HG02981 (cell line): ENCODE measurements around the gene HIRA.

ENCODE experiments used
- ATAC-seq: cut with Tn5 transposase; IDR thresholded peaks from one replicate; pipeline ENCODE4 v1.9.1; 2021; ENCODE audit warnings: mild to moderate bottlenecking, moderate library complexity; ENCODE audit not compliant: unreplicated experiment

The HIRA gene, protein sequence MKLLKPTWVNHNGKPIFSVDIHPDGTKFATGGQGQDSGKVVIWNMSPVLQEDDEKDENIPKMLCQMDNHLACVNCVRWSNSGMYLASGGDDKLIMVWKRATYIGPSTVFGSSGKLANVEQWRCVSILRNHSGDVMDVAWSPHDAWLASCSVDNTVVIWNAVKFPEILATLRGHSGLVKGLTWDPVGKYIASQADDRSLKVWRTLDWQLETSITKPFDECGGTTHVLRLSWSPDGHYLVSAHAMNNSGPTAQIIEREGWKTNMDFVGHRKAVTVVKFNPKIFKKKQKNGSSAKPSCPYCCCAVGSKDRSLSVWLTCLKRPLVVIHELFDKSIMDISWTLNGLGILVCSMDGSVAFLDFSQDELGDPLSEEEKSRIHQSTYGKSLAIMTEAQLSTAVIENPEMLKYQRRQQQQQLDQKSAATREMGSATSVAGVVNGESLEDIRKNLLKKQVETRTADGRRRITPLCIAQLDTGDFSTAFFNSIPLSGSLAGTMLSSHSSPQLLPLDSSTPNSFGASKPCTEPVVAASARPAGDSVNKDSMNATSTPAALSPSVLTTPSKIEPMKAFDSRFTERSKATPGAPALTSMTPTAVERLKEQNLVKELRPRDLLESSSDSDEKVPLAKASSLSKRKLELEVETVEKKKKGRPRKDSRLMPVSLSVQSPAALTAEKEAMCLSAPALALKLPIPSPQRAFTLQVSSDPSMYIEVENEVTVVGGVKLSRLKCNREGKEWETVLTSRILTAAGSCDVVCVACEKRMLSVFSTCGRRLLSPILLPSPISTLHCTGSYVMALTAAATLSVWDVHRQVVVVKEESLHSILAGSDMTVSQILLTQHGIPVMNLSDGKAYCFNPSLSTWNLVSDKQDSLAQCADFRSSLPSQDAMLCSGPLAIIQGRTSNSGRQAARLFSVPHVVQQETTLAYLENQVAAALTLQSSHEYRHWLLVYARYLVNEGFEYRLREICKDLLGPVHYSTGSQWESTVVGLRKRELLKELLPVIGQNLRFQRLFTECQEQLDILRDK

DNA sequence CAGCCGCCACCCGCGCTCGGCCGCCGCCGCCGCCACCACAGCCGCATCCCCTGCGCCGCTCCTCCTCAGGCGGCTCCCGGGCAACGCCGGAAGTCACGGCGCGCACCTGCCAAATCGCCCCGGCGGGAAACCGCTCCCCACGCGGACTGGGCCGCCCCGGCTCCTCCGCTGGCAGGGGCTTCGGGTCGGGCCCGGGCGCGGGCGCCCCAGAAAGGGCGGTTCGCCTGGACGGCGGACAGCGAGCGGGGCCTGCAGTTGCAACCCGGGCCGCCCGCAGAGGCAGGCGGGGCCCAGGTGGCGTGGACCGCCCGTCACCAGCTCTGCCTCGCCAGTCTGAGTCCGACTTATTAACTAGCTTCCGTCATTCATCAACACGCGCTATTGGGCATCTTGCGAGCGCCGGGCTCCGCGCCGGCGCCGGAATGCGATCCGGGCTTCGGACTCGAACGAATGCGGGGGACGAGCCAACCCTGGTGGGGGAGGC is at the start of gene HIRA:
TSS of gene HIRA (minus strand) at position 85 of the 484 bp plus-strand sequence. CDS start 257 bp downstream, outside the sequence.
- peak; percentile 34 for ATAC-seq

DNA sequence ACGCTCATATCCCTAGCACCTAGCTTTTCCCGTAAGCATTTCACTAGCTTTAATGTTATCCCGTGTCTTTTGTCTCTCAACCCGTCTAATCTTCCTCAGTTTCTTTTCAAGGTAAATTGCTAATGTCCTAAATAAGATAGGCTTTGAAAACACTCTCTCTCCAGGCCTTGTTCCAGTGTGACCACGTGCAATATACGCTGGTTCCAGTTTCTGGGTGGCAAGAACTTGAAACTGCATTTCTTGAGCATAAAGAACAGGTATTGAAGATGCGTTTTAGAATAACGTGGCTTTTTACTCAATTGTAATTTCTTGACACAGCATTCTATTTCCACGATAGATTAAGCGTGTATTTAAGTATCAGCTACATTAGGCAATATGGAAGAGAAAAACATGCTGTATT is 49.3 kb upstream of the HIRA start:
- ATAC-seq, result no peak

DNA sequence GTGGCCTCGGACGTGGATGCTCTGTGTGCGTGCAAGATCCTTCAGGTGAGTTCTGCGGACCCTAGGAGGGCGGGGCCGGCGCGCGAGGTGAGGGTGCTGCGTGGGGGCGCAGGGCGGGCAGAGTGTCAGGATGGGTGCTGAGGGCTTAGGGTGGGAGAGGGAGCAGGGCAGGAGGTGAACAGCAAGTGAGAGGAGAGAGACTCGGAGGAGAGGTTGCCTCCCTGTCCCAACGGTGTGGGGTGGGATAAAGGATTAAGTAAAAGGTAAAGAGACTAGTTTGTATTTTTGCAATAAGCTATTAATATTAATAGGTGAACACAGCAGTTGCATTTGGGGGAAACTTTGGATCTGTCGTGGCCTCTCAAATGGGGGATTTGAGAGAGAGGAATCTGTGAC is 48.6 kb upstream of the HIRA start:
- ATAC-seq, result no peak

DNA sequence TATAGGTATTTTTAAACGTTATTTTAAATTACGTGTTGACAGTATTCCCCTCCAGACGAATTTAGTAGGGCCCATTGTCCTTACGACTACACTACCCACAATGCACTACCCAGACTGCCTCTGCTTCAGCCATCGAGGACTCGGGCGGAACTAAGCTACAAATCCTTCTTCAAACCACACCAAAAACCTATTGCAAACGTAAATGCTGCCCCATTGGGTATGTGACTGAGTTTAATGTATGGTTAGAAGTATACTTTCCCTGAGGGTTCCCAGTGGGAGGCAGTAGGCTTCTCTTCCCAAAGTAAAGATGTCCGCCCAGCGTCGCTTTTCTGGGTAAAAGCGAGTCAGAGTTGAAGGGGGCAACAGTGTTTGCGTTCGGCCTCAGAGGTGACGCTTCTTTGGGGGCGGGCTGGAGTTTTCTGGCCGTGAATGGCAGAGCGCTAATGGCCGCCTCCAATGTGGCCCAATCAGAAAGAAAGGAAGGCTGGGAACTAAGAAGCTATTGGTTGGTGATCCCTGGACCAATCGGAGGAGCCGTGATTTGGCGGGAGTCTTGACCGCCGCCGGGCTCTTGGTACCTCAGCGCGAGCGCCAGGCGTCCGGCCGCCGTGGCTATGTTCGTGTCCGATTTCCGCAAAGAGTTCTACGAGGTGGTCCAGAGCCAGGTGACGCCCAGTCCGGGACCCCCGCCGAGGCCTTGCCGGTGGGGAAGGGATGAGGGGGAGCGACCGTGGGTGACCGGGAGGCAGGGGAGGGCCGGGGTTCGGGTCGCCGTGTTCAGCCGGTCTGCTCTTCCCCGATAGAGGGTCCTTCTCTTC is 48.0 kb upstream of the HIRA start, which contains the start of gene CDC45:
TSS of gene CDC45 (plus strand) at position 566 of the 818 bp plus-strand sequence. CDS start at position 615, 49 bp downstream.
- ATAC-seq, result peak; percentile 83

DNA sequence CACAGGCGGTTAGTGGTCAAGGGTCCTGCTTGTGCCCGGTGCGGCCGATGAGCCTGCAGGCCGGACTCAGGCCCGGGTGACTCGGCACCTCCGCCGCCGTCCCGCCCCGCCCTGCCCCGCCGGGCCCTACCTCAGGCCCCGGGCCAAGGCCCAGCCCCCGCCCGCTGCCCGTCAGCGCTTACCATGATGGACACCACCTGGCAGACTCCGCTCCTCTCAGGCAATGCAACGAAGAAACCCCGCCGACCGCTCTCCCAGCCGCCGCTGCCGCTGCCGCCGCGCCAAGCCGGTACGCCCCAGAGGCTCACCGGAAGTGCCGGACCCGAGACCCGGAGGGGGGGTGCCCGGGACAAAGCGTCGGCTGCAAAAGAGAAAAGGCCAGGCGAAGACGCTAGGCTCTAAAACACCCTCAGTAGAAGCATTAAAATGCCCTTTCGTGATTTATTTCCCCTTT is 47.4 kb upstream of the HIRA start, which contains the start of gene UFD1:
TSS of gene UFD1 (minus strand) at position 293 of the 454 bp plus-strand sequence. CDS start at position 185, 108 bp downstream.
- ATAC-seq, result peak; percentile 41

DNA sequence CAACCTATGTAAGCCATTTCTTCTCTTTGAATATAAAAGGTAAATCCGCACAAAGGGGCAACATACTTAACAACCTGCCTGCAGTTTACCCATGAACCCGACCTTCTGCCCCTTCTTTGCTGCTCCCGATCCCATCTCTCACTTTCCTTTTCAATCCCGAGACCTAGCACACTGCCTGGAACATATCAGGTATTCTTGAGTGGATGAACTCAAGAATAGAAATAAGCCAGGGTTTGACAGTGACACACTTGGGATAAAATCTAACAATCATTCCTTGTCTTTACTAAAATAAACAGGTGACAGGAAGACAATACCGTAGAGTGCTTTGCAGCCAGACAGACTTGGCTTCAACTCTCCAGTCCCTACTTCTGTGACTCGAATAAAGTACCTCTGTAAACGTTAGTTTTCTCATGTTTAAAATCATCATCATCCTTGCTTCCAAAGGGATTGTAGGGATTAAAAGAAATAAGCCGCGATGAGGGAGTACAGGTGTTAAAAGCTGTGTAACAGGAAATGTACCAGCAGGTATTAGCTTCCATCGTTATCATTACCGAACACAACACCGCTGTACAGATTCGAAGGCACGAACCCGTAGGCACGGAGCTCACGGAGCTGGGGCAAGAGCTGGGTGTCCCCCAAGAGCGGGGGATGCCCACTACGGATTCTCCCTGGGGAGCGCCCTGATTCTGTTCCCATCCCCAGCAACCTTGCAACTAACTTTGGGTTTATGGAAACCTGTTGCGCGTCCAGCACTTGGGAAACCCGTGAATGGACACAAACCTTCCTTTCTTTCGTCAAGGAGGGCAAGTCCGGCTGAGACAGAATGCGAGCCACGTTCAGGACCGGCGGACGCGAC is 46.7 kb upstream of the HIRA start:
- no peak for ATAC-seq

DNA sequence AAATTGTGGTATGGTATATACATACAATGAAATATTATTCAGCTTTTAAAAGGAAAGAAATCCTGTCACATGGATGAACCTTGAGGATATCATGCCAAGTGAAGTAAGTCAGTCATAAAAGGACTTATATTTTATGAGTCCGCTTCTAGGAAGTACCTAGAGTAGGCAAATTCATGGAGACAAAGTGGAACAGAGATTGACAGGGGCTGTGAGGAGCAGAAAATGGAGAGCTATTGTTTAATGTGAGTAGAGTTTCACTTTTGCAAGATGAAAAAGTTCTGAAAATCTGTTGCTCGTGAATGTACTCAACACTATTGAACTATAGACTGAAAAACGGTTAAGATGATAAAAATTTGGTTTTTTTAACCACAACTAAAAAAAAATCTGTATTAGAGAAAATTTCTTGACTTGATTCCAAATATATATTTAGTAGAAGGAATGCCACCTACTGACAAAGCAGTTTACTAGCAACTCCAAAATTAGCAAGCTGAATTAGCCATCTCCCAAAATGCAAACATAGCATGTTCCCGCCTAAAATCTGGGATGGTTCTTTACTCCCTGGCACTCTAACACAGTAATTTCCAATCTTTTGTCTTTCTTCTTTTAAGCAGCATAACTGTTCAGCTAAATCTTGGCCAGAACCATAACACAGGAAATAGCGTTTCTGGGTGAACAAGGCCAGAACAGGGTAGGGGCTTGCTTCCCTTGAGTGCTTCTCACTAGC is 46.0 kb upstream of the HIRA start:
- no peak for ATAC-seq

DNA sequence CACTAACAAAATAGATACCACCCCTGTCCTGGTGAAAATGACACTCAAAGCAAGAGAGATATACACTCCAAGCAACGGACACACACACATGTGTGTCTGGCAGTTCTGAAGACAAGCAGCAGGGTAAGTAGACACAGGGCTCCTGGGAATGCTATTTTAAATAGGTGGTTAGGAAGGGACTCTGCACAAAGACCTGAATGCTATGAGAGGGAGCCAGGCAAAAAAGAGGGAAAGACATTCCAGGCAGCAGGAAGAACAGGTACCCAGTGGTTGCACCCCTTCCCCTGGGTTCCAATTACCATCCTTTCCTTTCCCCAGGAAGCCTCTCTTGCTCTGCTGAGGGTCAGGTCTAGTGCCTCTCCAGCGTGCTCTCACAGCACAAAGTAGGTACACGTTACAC is 44.5 kb upstream of the HIRA start:
- ATAC-seq, result no peak

DNA sequence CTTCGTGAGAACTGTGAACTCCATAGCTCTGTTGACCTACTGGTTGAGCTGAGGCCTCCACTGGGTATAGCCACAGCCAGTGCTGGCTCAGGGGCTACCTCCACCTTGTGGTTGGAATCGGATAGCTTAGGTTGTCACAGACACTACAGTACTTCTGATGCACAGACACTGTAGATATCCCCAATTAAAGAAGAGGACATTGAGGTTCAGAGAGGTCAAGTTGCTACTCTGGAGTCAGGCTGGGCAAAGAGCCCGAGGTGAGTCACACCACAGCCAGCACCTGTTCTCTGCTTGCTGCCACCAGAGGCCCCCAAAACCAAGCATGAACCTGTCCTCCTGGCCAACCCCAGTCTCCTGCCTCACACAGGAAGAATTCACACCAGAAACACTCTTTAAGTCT is 42.0 kb upstream of the HIRA start:
- ATAC-seq, result no peak

DNA sequence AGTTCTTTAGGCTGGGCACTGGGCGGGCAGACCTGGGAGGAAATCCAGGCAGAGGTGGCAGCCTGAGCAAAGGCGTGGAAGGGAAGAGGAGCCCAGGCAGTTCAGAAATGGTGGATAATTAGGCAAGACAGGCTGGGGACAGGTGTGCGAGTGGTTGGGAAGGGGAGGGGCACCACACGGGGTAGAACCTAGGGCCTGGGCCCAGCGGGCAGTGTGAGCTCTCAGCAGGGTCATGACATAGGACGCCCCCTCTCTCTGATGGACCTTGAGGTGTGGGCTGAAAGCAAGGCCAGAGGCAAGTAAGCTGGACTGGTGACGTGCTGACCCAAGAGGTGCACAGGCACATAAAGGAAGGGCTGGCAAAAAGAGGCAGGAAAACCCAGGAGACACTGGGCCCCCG is 40.7 kb upstream of the HIRA start:
- no peak for ATAC-seq

DNA sequence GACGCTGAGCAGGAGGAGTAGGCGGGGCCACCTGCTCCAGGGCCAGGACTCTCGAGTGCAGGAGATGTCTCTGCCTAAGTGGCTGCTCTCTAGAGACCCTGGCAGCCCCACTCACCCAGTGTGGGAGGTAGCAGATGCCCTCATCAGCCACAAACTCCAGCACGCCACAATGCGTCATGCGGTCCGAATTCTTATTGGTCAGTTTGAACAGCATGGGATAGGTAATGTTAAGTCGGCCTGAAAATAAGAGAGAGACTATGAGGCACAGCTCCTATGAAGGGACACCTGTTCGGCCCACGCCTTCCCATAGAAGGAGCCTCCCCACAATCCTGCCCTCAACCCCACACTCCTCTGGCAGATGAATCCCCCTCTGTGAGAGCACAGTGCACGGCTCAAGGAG is 40.0 kb upstream of the HIRA start:
- no peak for ATAC-seq

DNA sequence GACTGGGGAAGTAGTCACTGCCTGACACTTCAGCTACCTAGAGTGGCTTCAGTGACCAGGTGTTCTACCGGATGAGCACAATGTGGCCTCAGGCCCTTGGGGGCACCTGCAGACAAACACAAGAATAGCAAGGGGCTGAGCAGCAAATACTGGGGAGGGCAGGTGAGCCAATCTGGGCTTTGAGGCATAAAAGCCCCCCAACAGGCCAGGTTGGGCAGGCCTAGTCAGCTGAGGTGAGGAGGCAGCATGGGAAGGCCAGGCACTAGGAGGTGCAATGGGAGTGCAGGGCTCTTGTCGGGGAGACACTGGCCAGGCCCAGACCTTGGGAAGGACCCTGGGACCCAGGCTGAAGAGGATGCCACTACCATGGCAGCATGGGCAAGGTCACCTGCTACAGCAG is 38.5 kb upstream of the HIRA start:
- ATAC-seq, result no peak

DNA sequence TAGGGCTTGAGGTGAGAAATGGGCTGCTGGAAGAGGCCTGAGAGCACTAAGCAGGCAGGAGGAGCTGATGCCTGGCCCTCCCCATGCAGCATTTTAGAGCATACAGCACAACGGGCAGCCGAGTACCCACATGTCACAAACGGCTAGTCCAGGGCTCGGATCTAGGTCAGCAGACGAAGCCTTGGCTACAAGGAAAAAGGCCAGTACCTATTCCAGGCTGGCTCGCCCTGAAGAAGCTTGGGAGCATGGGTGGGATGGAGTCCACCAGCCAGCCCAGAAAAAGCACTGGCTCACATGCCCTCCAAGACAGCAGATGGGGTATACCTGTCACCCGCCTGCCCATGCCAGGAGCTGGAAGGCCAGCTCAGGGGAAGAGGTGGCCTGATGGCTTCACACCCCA is 37.9 kb upstream of the HIRA start:
- ATAC-seq, result no peak

DNA sequence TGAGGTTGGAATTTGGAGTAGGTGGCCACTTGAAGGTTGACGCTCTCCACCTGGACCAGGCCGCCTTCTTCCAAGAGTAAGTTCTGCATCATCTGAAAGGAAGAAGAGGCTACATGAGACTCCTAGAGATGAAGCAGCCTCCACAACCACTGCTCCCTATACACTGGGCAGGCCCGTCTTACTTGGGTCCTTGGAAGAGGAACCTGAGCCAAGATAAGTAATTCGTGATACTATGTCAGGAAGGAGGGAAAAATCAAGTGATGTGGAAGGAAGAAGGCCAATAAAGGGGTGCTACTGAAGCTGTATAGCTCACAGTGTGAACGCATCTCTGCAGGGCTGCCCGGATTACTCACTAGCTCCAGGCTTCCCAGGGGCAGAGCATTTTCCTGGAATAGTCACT is 36.4 kb upstream of the HIRA start:
- ATAC-seq, result no peak

DNA sequence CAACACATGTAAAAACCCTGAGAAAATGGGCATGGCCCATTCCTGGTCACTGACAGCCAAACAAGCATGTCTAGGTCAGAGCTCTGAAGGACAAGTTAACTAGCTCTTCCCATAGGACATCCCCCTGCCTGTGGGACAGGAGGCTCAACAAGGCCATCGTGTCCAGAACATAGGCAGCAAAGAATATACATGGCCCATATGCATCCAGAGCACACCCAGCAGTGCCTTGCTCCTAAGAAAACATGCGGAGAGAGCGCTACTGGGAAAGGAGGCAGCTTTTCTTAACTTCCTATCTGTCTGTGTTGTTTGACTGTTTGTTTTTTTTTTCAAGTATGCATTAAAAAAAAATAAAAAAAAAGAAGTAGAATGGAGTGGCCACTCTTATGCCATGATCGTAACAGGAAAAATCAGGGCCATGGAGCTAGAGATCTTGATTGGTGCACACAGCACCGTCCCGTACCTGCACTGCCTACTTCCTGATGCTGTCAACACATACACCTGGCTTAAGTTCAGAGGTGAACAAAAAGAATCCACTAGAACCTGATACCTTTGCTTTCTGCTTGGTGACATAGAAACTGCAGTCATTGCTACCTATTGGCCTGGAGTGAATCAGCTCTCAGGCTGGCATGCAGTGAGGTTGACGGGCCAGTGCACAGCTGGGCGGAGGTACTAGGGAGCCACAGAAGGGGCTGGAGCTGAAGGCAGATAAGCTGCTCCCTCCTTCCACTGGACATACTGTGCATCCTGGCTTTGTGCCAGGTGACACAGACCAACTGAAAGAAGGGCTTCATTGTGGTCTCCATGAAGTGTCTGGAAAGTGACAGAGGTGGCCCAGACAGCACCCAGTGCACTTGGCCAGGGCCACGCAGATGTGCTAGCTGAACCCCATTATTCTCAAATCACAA is 35.6 kb upstream of the HIRA start:
- no peak for ATAC-seq

DNA sequence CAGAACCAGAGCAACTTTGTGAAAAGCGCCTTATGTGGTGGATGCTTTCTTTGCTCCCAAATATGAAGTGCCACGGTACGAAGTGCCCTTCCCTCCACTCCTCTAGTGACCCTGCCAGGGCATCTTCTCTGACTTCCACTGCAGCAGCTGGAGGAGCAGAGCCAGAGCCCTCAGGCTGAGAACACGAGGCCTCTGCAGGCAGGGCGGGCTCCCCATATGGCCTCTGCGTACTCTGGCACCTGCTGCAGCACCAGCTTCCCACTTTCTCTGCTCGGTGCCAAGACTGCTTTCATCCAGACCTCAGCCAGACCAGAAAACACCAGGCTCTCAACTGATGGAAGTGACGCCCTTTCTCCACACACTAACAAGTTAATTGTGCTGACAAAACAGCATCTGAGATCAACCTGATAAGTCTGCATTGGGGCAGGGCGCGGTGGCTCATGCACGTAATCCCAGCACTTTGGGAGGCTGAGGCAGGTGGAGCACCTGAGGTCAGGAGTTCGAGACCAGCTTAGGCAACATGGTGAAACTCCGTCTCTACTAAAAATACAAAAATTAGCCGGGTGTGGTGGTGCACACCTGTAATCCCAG is 34.7 kb upstream of the HIRA start:
- ATAC-seq, result no peak

DNA sequence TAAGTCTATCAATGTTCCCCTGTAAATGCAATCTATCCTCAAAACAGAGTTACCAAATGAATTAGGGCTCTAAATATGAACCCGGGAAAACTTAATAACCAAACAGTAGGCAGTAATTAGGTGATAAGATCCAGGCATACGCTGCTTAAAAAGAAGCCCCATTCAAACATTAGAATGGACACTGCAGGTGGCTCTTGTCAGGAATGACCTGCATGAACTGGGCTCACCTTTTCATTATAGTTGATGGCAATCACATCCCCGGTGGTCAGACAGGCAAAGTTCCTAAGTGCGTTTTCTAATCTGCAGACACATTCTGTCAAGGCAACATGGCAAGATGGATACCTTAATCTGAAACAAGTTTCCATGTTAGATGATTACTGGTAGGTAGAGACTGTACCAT is 33.4 kb upstream of the HIRA start:
- no peak for ATAC-seq
